ENCODE data around the gene FLNC. TPM values are rescaled to one million over a fixed set of nuclear protein-coding genes. Genes with fewer than 3 reads are reported as not detected.
A peak's percentile ranks its signal among the peaks of the same experiment; 100 is the strongest.

Gene FLNC
- total RNA-seq, 3 donors from 2014 or later (not counting 1 experiment from before 2014, with no cell fraction given) = 0.05 to 0.25 TPM; not detected in 1

DNA sequence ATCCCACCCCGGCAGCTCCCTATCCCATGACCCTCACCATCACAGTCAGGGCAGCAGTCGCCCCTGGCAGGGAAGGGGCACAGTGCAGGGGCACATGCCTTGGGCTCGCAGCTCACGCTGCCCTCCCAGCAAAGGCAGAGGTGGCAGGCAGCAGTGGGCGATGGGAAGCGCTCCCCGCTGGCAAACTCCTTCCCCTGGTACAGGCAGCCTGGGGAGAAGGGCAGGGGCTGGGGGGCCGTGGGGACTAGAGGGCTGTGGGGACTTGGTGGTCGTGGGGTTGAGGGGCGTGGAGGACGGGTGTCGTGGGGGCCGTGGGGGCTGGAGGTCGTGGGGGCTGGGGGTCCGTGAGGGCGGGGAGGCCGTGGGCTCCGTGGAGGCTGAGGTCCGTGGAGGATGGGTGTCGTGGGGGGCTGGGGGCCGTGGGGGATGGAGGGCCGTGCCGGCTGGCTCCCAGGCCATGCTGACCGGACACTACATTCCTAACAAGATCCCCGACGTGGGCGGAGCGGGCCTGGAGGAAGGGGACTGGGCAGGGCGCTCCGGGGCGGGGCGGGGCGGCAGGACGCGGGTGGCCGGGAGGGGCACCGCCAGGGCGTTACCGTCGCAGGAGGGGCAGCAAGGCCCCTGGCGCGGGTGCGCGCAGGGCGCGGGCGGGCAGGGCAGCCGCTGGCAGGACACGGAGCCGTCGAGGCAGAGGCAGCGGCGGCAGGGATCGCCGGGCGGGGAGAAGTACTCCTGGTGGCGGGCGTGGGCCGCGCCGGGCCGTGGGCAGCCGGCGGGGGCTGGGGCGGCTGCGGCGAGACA is 60.3 kb downstream of the FLNC start:
- Histone ChIP-seq H3K27ac (ENCODE audit: low read length) (no peak overlapping the region), H3K27me3 (ENCODE audit: control insufficient read depth, insufficient read depth, low read length) (peaks cover 12% of the 10 kb centered on the region), H3K9me3 (ENCODE audit: control insufficient read depth, insufficient read depth, low read length) (no peaks in the 10 kb centered on the region), H3K4me1 (ENCODE audit: control insufficient read depth, insufficient read depth, low read length) (peaks cover 4% of the 10 kb centered on the region), H3K4me3 (ENCODE audit: low read length) (no peak overlapping the region), H3K36me3 (ENCODE audit: control insufficient read depth, insufficient read depth, low read length) (no peaks in the 10 kb centered on the region)
- ATAC-seq = peak in 1 of 3 donors; percentile 50
- 19% methylated on average over 65 of the region's 67 CpGs for WGBS (ENCODE audit: insufficient coverage)
- DNase-seq = no peak
- Mint-ChIP-seq H3K36me3 (no peaks in the 10 kb centered on the region), H3K27ac (no peak overlapping the region), H3K27me3 (ENCODE audit: low read depth in 2 of 2) (peaks cover 0 to 6% of the 10 kb centered on the region in 2 donors), H3K9me3 (no peaks in the 10 kb centered on the region), H3K4me1 (no peaks in the 10 kb centered on the region), H3K4me3 (no peak overlapping the region)
- TF ChIP-seq, protein P1, sequence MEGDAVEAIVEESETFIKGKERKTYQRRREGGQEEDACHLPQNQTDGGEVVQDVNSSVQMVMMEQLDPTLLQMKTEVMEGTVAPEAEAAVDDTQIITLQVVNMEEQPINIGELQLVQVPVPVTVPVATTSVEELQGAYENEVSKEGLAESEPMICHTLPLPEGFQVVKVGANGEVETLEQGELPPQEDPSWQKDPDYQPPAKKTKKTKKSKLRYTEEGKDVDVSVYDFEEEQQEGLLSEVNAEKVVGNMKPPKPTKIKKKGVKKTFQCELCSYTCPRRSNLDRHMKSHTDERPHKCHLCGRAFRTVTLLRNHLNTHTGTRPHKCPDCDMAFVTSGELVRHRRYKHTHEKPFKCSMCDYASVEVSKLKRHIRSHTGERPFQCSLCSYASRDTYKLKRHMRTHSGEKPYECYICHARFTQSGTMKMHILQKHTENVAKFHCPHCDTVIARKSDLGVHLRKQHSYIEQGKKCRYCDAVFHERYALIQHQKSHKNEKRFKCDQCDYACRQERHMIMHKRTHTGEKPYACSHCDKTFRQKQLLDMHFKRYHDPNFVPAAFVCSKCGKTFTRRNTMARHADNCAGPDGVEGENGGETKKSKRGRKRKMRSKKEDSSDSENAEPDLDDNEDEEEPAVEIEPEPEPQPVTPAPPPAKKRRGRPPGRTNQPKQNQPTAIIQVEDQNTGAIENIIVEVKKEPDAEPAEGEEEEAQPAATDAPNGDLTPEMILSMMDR (IDR thresholded peaks at IDR 0.05) = no peak
- intact Hi-C loops (cut with micrococcal nuclease) = no loop called here

DNA sequence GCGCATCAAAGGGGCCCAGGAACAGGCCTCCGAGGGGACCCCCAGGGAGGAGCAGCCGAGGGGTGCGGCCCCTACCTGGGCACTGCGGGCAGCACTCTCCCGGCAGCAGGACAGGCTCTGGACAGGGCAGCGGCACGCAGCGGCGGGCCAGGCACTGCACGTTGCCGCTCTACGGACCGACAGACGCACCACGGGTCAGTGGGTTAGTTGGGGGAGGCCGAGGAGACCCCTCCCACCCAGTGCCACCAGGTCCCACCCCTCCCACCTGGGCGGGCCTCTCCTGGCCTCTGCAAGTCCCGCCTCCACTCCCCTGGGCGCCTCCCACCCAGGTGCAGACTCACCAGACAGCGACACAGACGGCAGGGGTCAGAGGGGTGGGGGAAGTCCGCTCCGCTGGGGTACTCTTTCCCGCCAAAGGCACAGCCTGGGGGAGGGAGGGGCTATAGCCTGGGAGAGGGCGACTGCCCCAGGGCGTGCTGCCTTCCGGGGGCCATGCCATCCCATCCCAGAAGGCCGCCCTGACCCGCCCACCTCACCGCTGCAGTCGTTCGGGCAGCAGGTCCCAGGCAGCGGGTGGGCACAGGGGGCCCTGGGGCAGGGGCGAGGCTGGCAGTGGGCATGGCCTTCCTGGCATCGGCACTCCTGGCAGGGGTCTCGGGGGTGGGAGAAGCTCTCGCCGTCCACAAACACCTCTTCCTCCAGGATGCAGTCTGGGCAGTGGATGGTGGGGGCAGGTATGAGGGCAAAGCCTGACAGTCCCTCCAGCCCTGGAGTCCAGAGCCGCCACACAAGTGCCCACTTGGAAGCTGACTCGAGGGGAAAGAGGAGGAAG is 61.1 kb downstream of the FLNC start:
- ATAC-seq = peak in 2 of 3 donors; percentile 18 to 39
- H3K4me1 Mint-ChIP-seq = no peaks in the 10 kb centered on the region
- no peaks in the 10 kb centered on the region for H3K9me3 Mint-ChIP-seq
- DNase-seq = peak in 1 of 2 donors; percentile 34
- H3K4me3 Mint-ChIP-seq = no peak overlapping the region
- Histone ChIP-seq H3K27ac (ENCODE audit: low read length) (no peak overlapping the region), H3K4me3 (ENCODE audit: low read length) (no peak overlapping the region), H3K27me3 (ENCODE audit: control insufficient read depth, insufficient read depth, low read length) (peaks cover 12% of the 10 kb centered on the region), H3K4me1 (ENCODE audit: control insufficient read depth, insufficient read depth, low read length) (peaks cover 4% of the 10 kb centered on the region), H3K9me3 (ENCODE audit: control insufficient read depth, insufficient read depth, low read length) (no peaks in the 10 kb centered on the region), H3K36me3 (ENCODE audit: control insufficient read depth, insufficient read depth, low read length) (no peaks in the 10 kb centered on the region)
- no peak overlapping the region for H3K27ac Mint-ChIP-seq
- TF ChIP-seq, protein P1 (IDR thresholded peaks at IDR 0.05) = no peak
- 45% methylated on average over 35 of the region's 41 CpGs for WGBS (ENCODE audit: insufficient coverage)
- intact Hi-C loops (cut with micrococcal nuclease) = no loop called here
- H3K27me3 Mint-ChIP-seq (ENCODE audit: low read depth in 2 of 2) = peaks cover 0 to 4% of the 10 kb centered on the region in 2 donors
- no peaks in the 10 kb centered on the region for H3K36me3 Mint-ChIP-seq

DNA sequence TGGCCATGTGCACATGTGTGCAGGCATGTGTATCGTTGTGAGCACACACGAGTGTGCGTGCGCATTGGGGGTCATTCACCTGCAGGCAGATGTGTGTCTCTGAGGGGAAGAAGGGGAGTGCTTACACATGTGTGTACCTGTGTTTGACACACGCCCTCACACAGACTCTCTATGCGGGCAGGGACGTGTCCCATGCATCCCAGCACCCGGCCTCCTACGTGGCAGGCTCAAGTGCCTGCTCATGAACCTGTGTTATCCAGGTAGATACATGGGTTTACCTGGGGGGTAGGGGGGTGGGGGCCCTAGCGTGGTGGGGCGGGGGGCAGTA is 61.7 kb downstream of the FLNC start:
- TF ChIP-seq, protein P1 (IDR thresholded peaks at IDR 0.05) = no peak
- H3K4me3 ChIP-seq (ENCODE audit: low read length) = no peak overlapping the region
- no peaks in the 10 kb centered on the region for H3K9me3 ChIP-seq (ENCODE audit: control insufficient read depth, insufficient read depth, low read length)
- H3K4me1 ChIP-seq (ENCODE audit: control insufficient read depth, insufficient read depth, low read length) = peaks cover 4% of the 10 kb centered on the region
- peaks cover 12% of the 10 kb centered on the region for H3K27me3 ChIP-seq (ENCODE audit: control insufficient read depth, insufficient read depth, low read length)
- Mint-ChIP-seq H3K36me3 (no peaks in the 10 kb centered on the region), H3K9me3 (no peaks in the 10 kb centered on the region), H3K4me1 (no peaks in the 10 kb centered on the region), H3K27ac (no peak overlapping the region), H3K4me3 (no peak overlapping the region), H3K27me3 (ENCODE audit: low read depth in 2 of 2) (peaks cover 0 to 5% of the 10 kb centered on the region in 2 donors)
- ATAC-seq = no peak
- H3K36me3 ChIP-seq (ENCODE audit: control insufficient read depth, insufficient read depth, low read length) = no peaks in the 10 kb centered on the region
- 96% methylated on average over 9 of the region's 11 CpGs for WGBS (ENCODE audit: insufficient coverage)
- no peak overlapping the region for H3K27ac ChIP-seq (ENCODE audit: low read length)
- no peak for DNase-seq
- intact Hi-C loops (cut with micrococcal nuclease) = no loop called here

Measured in natural killer cell (primary cell).